ENCODE data around the gene ATF6B.

ATF6B gene

GRCh38 chr6:32167761-32168262 lies 39.8 kb upstream of the ATF6B start:
- Mint-ChIP-seq H3K4me1 (ENCODE audit: low read depth in 2 of 2) (peaks cover 9 to 11% of the 10 kb centered on the region in 2 donors), H3K4me3 (no peak overlapping the region), H3K9me3 (no peaks in the 10 kb centered on the region), H3K27ac (peak overlapping the region; percentile 24 to 49), H3K27me3 (no peaks in the 10 kb centered on the region), H3K36me3 (ENCODE audit: insufficient read depth) (peaks cover 10% of the 10 kb centered on the region)
- DNase-seq (no peak), ATAC-seq (replicated peaks) (no peak)

- Mint-ChIP-seq H3K27ac (peak overlapping the region in 1 of 2 donors; percentile 24), H3K4me1 (ENCODE audit: low read depth in 2 of 2) (peaks cover 9 to 11% of the 10 kb centered on the region in 2 donors), H3K27me3 (no peaks in the 10 kb centered on the region), H3K4me3 (no peak overlapping the region), H3K36me3 (ENCODE audit: insufficient read depth) (peaks cover 10% of the 10 kb centered on the region), H3K9me3 (no peaks in the 10 kb centered on the region)
- ATAC-seq (replicated peaks) (no peak), DNase-seq (no peak)
Measured at GRCh38 chr6:32167154-32167760, 39.2 kb upstream of the ATF6B start.

GRCh38 chr6:32166411-32167061 lies 38.5 kb upstream of the ATF6B start:
- H3K36me3 Mint-ChIP-seq (ENCODE audit: insufficient read depth) = peaks cover 10% of the 10 kb centered on the region
- no peaks in the 10 kb centered on the region for H3K9me3 Mint-ChIP-seq
- ATAC-seq (replicated peaks) (no peak), DNase-seq (no peak)
- no peaks in the 10 kb centered on the region for H3K27me3 Mint-ChIP-seq
- H3K27ac Mint-ChIP-seq = no peak overlapping the region
- H3K4me1 Mint-ChIP-seq (ENCODE audit: low read depth in 2 of 2) = peaks cover 9 to 11% of the 10 kb centered on the region in 2 donors
- H3K4me3 Mint-ChIP-seq = no peak overlapping the region

GRCh38 chr6:32164295-32164694 lies 36.2 kb upstream of the ATF6B start, which contains the start of gene EGFL8:
TSS of gene EGFL8 (plus strand) at chr6:32164595. CDS start at chr6:32166166, 1,571 bp downstream.
- ATAC-seq (replicated peaks) (no peak), DNase-seq (no peak)
- Mint-ChIP-seq H3K4me1 (ENCODE audit: low read depth in 2 of 2) (peaks cover 5 to 6% of the 10 kb centered on the region in 2 donors), H3K9me3 (no peaks in the 10 kb centered on the region), H3K27ac (no peak within 1 kb of the TSS), H3K4me3 (no peak within 1 kb of the TSS), H3K27me3 (no peaks in the 10 kb centered on the region), H3K36me3 (ENCODE audit: insufficient read depth) (peaks cover 10% of the 10 kb centered on the region)

GRCh38 chr6:32163559-32164258 lies 35.7 kb upstream of the ATF6B start:
- no peak for DNase-seq
- Mint-ChIP-seq H3K9me3 (no peaks in the 10 kb centered on the region), H3K4me3 (no peak overlapping the region), H3K4me1 (ENCODE audit: low read depth in 2 of 2) (peaks cover 5 to 6% of the 10 kb centered on the region in 2 donors), H3K27me3 (no peaks in the 10 kb centered on the region), H3K36me3 (ENCODE audit: insufficient read depth) (peaks cover 10% of the 10 kb centered on the region), H3K27ac (no peak overlapping the region)
- ATAC-seq (replicated peaks) = no peak

GRCh38 chr6:32158052-32158451 lies 30.0 kb upstream of the ATF6B start:
- H3K4me3 Mint-ChIP-seq = no peak overlapping the region
- no peak for ATAC-seq (replicated peaks)
- H3K9me3 Mint-ChIP-seq = no peaks in the 10 kb centered on the region
- no peak for DNase-seq
- H3K4me1 Mint-ChIP-seq (ENCODE audit: low read depth in 2 of 2) = peaks cover 26 to 28% of the 10 kb centered on the region in 2 donors
- peaks cover 7% of the 10 kb centered on the region for H3K36me3 Mint-ChIP-seq (ENCODE audit: insufficient read depth)
- H3K27ac Mint-ChIP-seq = no peak overlapping the region
- no peaks in the 10 kb centered on the region for H3K27me3 Mint-ChIP-seq

- DNase-seq = no peak
- Mint-ChIP-seq H3K27ac (no peak overlapping the region), H3K27me3 (peaks cover 0 to 4% of the 10 kb centered on the region in 2 donors), H3K4me3 (no peak overlapping the region), H3K4me1 (ENCODE audit: low read depth in 2 of 2) (peaks cover 28 to 29% of the 10 kb centered on the region in 2 donors), H3K9me3 (no peaks in the 10 kb centered on the region), H3K36me3 (ENCODE audit: insufficient read depth) (peaks cover 12% of the 10 kb centered on the region)
- ATAC-seq (replicated peaks) = no peak
Measured at GRCh38 chr6:32156891-32157290, 28.8 kb upstream of the ATF6B start.

- Mint-ChIP-seq H3K36me3 (ENCODE audit: insufficient read depth) (peaks cover 12% of the 10 kb centered on the region), H3K4me3 (peak overlapping the region; percentile 89 to 91), H3K27ac (peak overlapping the region; percentile 91 to 92), H3K27me3 (peaks cover 16 to 27% of the 10 kb centered on the region in 2 donors), H3K9me3 (no peaks in the 10 kb centered on the region), H3K4me1 (ENCODE audit: low read depth in 2 of 2) (peaks cover 36 to 39% of the 10 kb centered on the region in 2 donors)
- ATAC-seq (replicated peaks) = peak; percentile 73
- DNase-seq = peak; percentile 54 to 56 (median 54)
Measured at GRCh38 chr6:32154514-32155161, 26.6 kb upstream of the ATF6B start.

GRCh38 chr6:32153564-32154513 lies 25.8 kb upstream of the ATF6B start, which contains the start of gene PPT2:
TSS of gene PPT2 (plus strand) at chr6:32154141. CDS start at chr6:32154595, 454 bp downstream.
- ATAC-seq (replicated peaks) = peak; percentile 76

GRCh38 chr6:32152769-32153563 lies 24.9 kb upstream of the ATF6B start:
- H3K27ac Mint-ChIP-seq = peak overlapping the region; percentile 2 to 92
- peak overlapping the region; percentile 89 to 91 for H3K4me3 Mint-ChIP-seq
- H3K36me3 Mint-ChIP-seq (ENCODE audit: insufficient read depth) = peaks cover 19% of the 10 kb centered on the region
- H3K9me3 Mint-ChIP-seq = no peaks in the 10 kb centered on the region
- ATAC-seq (replicated peaks) = no peak
- peaks cover 30 to 43% of the 10 kb centered on the region in 2 donors for H3K27me3 Mint-ChIP-seq
- no peak for DNase-seq
- peaks cover 41 to 51% of the 10 kb centered on the region in 2 donors for H3K4me1 Mint-ChIP-seq (ENCODE audit: low read depth in 2 of 2)

More at GRCh38 chr6:32153564-32154513, 25.8 kb upstream of the ATF6B start, which contains the start of gene PPT2:
- H3K27me3 Mint-ChIP-seq = peaks cover 21 to 35% of the 10 kb centered on the region in 2 donors
- H3K27ac Mint-ChIP-seq = peak within 1 kb of the TSS; percentile 91 to 92
- peak; percentile 64 to 69 (median 67) for DNase-seq
- H3K36me3 Mint-ChIP-seq (ENCODE audit: insufficient read depth) = peaks cover 14% of the 10 kb centered on the region
- H3K9me3 Mint-ChIP-seq = no peaks in the 10 kb centered on the region
- H3K4me3 Mint-ChIP-seq = peak within 1 kb of the TSS; percentile 89 to 91
- H3K4me1 Mint-ChIP-seq (ENCODE audit: low read depth in 2 of 2) = peaks cover 37 to 42% of the 10 kb centered on the region in 2 donors

GRCh38 chr6:32151863-32152768 lies 24.1 kb upstream of the ATF6B start, which contains the start of gene PRRT1:
TSS of gene PRRT1 (minus strand) at chr6:32151939. CDS start at chr6:32151827, 112 bp downstream.
- Mint-ChIP-seq H3K4me1 (ENCODE audit: low read depth in 2 of 2) (peaks cover 46 to 55% of the 10 kb centered on the region in 2 donors), H3K27me3 (peaks cover 31 to 52% of the 10 kb centered on the region in 2 donors), H3K36me3 (ENCODE audit: insufficient read depth) (peaks cover 19% of the 10 kb centered on the region), H3K9me3 (no peaks in the 10 kb centered on the region), H3K27ac (peak within 1 kb of the TSS; percentile 2 to 92), H3K4me3 (peak within 1 kb of the TSS; percentile 23 to 89)
- no peak for DNase-seq
- ATAC-seq (replicated peaks) = no peak

Data from effector memory CD8-positive, alpha-beta T cell (primary cell).